Subcutaneous abdominal adipose tissue (tissue), 5 donors: ENCODE data around the gene SGMS1.
A peak's percentile ranks its signal among the peaks of the same experiment; 100 is the strongest.

Experiments used
- H3K27ac ChIP-seq: one replicate; pipeline ENCODE4 v1.7.0; 2013; ENCODE audit warnings: low read depth, mild to moderate bottlenecking, inconsistent platforms, low read length, moderate library complexity
- H3K27me3 ChIP-seq, 5 donors: one replicate each; pipeline ENCODE4 v1.7.0; 2013; ENCODE audit warnings: low read length in 5 of 5, inconsistent platforms in 1 of 5; ENCODE audit not compliant: control insufficient read depth in 5 of 5, insufficient read depth in 4 of 5
- H3K36me3 ChIP-seq, 5 donors: one replicate each; pipeline ENCODE4 v1.7.0; 2013; ENCODE audit warnings: low read length in 5 of 5; ENCODE audit not compliant: control insufficient read depth in 5 of 5, insufficient read depth in 5 of 5
- H3K4me1 ChIP-seq, 5 donors: one replicate each; pipeline ENCODE4 v1.7.0; 2013; ENCODE audit warnings: low read length in 5 of 5, mild to moderate bottlenecking in 3 of 5, moderate library complexity in 1 of 5; ENCODE audit not compliant: control insufficient read depth in 5 of 5, insufficient read depth in 5 of 5
- H3K4me3 ChIP-seq, 5 donors: one replicate each; pipeline ENCODE4 v1.7.0; 2013; ENCODE audit warnings: low read length in 5 of 5, low read depth in 1 of 5
- H3K9ac ChIP-seq, 5 donors: one replicate each; pipeline ENCODE4 v1.7.0; 2013; ENCODE audit warnings: low read length in 5 of 5, mild to moderate bottlenecking in 4 of 5, moderate library complexity in 3 of 5
- H3K9me3 ChIP-seq, 5 donors: one replicate each; pipeline ENCODE4 v1.7.0; 2013; ENCODE audit warnings: low read length in 5 of 5; ENCODE audit not compliant: control insufficient read depth in 5 of 5
- donor health status: healthy.
- donor health status: healthy.
- donor health status: healthy.
- donor health status: healthy.
- donor health status: healthy.

SGMS1 gene

DNA sequence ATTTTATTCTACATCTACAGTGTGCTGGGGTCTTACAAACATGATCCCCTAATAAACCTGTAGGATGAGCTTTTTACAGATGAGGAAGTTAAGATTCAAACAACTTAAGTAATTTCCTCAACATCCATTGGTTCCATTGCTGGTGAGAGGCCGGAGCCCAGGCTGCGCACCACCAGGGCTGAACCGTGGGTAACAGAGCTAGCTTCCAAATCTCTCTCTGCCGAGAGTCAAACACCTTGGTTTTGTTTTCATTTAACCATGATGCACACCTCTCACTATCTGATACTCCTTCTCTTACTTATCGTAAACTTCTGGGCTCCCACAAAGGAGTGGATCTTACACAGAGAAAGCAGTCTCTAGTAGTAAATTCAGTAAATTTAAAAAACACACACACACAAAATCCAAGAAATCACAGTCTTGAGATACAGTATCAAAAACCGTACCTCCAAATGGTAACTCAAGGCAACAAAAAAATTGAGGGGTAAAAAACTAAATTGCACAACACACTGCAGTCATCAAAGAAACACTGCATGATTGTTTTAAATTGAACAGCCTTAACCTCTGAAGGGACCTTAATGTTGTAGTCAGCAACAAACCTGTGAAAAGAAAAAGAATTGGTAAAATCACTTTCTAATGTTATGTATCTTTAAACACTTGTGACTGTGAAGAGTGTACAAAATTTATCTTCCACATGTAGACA, 20.5 kb downstream of the SGMS1 start:
- Histone ChIP-seq H3K9me3 (no peaks in the 10 kb centered on the region), H3K4me3 (no peak overlapping the region), H3K4me1 (peaks cover 11 to 45% (median 32%) of the 10 kb centered on the region in 5 donors), H3K27ac (peak overlapping the region; percentile 32), H3K9ac (no peak overlapping the region), H3K36me3 (no peaks in the 10 kb centered on the region), H3K27me3 (no peaks in the 10 kb centered on the region)

DNA sequence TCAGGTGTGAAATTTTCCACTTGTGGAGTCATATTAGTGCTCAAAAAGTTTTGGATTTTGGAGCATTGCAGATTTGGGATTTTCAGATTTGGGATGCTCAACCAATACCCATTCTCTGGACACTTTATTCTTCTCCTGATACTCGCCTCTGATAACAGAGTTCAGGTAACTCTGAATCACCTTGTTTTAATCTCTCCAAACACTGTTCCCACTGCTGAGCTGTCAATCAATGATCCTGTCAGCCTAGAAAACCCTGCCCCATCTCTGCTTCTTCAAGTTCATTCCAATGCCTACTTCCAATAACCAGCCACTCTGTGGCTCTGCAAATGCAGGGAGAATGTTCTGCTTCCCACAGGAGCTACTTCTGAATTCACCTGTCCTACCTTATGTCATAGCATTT, 21.8 kb downstream of the SGMS1 start:
- H3K4me1 ChIP-seq, result peaks cover 7 to 37% (median 26%) of the 10 kb centered on the region in 5 donors
- no peaks in the 10 kb centered on the region for H3K36me3 ChIP-seq
- H3K27me3 ChIP-seq, result no peaks in the 10 kb centered on the region
- H3K27ac ChIP-seq, result no peak overlapping the region
- no peaks in the 10 kb centered on the region for H3K9me3 ChIP-seq
- H3K9ac ChIP-seq, result no peak overlapping the region
- no peak overlapping the region for H3K4me3 ChIP-seq

DNA sequence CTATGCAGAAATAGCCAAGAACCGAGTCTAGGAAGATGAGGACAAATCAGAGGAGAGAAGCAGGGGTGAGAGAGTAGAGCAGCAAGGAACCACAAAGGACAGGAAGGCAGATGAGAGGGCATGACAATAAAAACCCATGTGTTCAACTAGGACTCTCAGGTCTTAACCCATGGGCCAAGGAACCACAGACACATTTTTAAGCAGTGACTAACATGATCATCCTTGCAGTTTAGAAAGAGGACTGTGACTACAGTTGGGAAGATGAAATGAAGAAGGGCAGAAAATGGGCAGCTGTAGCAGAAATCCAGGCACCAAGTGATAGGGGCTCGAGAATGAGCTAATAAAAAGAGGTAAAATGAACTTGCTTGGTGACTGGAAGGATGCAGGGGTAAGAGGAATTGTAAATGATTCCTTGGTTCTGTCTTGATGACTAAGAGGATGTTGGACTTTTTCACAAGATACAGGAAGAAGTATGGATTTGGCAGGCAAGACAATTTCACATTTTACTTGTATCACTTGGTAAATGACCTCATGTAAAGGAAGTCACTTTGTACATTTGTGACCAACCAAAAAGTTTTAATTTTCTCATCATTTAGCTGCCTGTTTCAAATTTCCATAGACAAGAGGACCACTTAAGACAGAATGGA, 22.8 kb downstream of the SGMS1 start:
- H3K4me1 ChIP-seq, result peaks cover 7 to 37% (median 26%) of the 10 kb centered on the region in 5 donors
- H3K27me3 ChIP-seq, result no peaks in the 10 kb centered on the region
- H3K27ac ChIP-seq, result no peak overlapping the region
- no peaks in the 10 kb centered on the region for H3K9me3 ChIP-seq
- H3K9ac ChIP-seq, result no peak overlapping the region
- H3K4me3 ChIP-seq, result no peak overlapping the region
- no peaks in the 10 kb centered on the region for H3K36me3 ChIP-seq

DNA sequence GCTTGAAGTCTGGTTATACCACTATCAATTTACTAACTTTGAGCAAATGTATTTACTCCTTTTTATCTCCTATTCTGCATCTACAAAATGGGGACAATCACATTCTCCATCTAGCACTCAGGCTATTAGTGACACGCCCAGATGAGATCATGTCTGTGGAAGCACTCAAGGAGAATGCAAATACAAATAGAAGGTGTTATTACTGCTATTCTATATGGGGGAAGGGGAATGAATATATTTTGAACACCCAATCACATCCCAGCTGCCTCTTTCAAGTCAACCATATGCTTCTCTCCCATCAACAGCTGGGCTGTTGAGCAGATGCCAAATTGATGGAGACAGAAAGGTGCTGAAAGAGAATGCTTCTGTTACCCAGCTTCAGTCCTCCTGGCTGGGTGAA, 23.5 kb downstream of the SGMS1 start:
- H3K4me3 ChIP-seq, result no peak overlapping the region
- H3K9ac ChIP-seq, result no peak overlapping the region
- no peaks in the 10 kb centered on the region for H3K9me3 ChIP-seq
- no peaks in the 10 kb centered on the region for H3K27me3 ChIP-seq
- no peak overlapping the region for H3K27ac ChIP-seq
- no peaks in the 10 kb centered on the region for H3K36me3 ChIP-seq
- peaks cover 6 to 31% (median 21%) of the 10 kb centered on the region in 5 donors for H3K4me1 ChIP-seq

DNA sequence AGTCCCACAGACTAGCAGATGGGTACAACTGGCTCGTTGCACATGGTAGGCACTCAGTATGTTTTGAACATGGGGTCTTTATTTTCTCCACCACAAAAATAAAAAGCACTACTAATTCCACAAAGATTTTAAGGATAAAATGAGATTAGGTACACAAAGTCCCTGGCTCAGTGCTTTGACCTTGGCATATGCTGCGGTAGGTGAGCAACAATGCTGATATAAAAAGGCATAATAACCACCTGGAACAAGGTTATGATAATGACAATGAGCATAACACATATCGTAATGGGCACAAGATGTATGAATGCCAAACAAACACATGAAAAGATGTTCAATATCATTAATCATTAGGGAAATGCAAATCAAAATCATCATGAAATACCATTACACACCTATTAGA, 26.9 kb downstream of the SGMS1 start:
- Histone ChIP-seq H3K9me3 (no peaks in the 10 kb centered on the region), H3K36me3 (no peaks in the 10 kb centered on the region), H3K27me3 (no peaks in the 10 kb centered on the region), H3K4me3 (no peak overlapping the region), H3K9ac (no peak overlapping the region), H3K27ac (no peak overlapping the region), H3K4me1 (peaks cover 0 to 12% (median 7%) of the 10 kb centered on the region in 5 donors)

DNA sequence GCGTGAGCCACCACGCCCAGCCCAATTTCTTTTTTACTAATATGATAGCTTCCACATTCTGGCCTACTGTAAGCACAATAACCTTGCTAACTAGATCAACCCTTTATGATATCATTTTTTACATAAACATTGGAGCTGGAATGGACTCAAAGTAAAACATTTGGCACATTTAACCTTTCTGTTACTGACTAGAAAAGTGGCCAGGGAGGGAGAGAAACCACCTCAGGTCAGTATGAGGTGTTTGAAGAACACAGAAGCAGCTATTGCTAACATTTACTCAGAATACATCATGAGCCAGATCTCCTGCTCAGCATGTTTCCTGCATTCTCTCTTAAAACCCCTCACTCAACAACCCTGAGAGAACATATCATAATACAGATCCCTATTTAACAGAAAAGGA, 27.3 kb downstream of the SGMS1 start:
- H3K9me3 ChIP-seq, result no peaks in the 10 kb centered on the region
- no peaks in the 10 kb centered on the region for H3K36me3 ChIP-seq
- H3K27me3 ChIP-seq, result no peaks in the 10 kb centered on the region
- H3K4me1 ChIP-seq, result peaks cover 0 to 12% (median 7%) of the 10 kb centered on the region in 5 donors
- no peak overlapping the region for H3K27ac ChIP-seq
- no peak overlapping the region for H3K4me3 ChIP-seq
- H3K9ac ChIP-seq, result no peak overlapping the region

DNA sequence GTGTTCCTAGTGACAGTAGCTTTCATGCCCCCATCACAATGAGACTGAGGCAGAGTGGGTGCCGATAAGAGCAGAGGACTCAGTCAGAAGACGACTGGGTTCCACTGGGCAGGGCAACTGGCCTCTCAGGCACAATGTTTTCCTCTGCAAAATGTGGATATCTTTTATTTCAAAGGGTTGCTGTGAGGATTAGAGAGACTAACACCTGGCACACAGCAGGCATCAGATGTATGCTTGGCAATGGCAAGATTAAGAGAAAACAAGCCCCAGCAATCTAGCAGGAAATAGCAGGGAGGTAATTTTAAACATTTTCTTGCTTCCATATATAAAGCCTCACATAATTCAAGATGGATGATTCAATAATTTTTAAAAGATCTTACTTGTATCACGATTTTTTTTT, 28.0 kb downstream of the SGMS1 start:
- no peaks in the 10 kb centered on the region for H3K9me3 ChIP-seq
- no peak overlapping the region for H3K27ac ChIP-seq
- no peaks in the 10 kb centered on the region for H3K27me3 ChIP-seq
- H3K4me1 ChIP-seq, result peaks cover 0 to 12% (median 6%) of the 10 kb centered on the region in 5 donors
- H3K36me3 ChIP-seq, result no peaks in the 10 kb centered on the region
- no peak overlapping the region for H3K4me3 ChIP-seq
- H3K9ac ChIP-seq, result no peak overlapping the region

DNA sequence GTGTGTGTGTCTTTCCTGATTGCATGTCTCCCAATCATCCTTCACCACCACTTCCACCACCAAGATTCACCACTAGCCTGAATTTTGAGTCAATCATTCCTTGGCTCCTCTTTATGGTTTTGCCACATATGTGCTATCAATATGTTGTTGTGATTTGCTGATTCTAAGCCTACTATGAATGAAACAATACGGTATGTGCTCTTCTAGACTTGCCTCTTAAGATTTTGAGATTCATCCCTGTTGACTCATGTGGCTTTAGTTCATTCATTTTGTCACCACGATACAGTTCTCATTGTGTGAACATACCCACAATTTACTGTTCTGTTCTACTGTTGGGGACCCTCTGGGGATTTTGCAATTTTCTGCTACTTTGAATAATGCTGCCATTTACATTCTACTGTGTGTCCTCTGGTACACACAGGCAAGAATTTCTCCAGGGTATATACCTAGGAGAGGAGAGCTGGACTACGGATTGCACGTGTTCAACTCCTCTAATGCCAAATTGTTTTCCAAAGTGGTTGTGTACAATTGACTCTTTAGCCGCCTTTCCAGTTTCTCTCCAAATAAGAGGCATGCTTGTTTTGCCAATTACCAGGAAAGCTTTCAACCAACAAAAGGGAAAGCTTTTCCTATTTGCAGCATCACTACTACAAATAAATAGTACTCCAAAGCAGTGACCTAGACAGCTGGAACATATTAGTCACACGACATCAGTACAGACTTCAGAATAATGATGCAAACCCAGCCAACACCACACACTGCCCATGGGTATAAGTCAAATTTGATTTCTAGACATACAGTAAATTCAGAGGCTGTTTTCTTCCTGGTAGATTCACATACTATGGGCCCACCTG, 30.0 kb downstream of the SGMS1 start:
- Histone ChIP-seq H3K27ac (no peak overlapping the region), H3K36me3 (peaks cover 0 to 12% (median 0%) of the 10 kb centered on the region in 5 donors), H3K9ac (no peak overlapping the region), H3K9me3 (no peaks in the 10 kb centered on the region), H3K4me1 (peaks cover 0 to under 1% (median 0%) of the 10 kb centered on the region in 5 donors), H3K4me3 (no peak overlapping the region), H3K27me3 (no peaks in the 10 kb centered on the region)

DNA sequence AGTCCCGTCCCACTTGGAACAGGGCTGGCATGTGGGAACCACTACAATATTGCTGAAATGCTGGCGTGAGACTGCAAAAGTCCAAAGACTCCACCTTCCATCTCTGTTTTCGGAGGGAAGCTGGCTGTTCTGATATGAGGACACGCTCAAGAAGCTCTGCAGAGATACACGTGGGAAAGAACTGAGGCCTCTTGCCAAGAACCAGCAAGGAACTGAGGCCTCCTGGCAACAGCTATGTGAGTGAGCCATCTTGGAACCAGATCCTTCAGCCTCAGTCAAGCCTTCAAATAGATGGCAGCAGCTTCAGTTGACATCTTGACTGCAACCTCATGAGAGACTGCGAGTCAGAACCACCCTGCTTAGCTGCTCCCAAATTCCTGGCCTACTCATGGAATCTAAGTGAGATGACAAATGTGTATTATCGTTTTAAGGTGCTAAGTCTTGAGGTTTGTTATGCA, 30.8 kb downstream of the SGMS1 start:
- no peak overlapping the region for H3K4me3 ChIP-seq
- H3K27me3 ChIP-seq, result no peaks in the 10 kb centered on the region
- H3K4me1 ChIP-seq, result no peaks in the 10 kb centered on the region
- H3K9ac ChIP-seq, result no peak overlapping the region
- H3K36me3 ChIP-seq, result peaks cover 0 to 17% (median 5%) of the 10 kb centered on the region in 5 donors
- no peak overlapping the region for H3K27ac ChIP-seq
- H3K9me3 ChIP-seq, result no peaks in the 10 kb centered on the region

DNA sequence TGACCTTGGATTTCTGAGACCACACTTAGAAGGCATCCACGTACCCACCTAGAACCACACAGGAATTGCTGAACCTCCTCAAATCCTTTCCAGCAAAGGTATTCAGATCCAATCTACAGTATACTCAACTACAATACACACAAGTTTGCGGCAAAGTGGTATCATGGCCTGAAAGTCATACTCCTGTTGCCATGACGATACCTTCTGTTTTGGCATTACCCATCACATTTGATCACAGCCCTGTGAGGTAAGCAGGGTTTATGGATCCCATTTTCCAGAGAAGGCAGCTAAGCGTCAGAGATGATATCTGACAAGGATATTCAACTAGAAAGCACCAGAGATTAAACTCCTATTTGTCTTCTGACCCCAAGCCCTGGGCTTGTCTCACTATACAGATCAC, 32.8 kb downstream of the SGMS1 start:
- H3K9me3 ChIP-seq, result no peaks in the 10 kb centered on the region
- H3K4me3 ChIP-seq, result no peak overlapping the region
- no peak overlapping the region for H3K9ac ChIP-seq
- H3K4me1 ChIP-seq, result no peaks in the 10 kb centered on the region
- peaks cover 0 to 22% (median 8%) of the 10 kb centered on the region in 5 donors for H3K36me3 ChIP-seq
- no peak overlapping the region for H3K27ac ChIP-seq
- no peaks in the 10 kb centered on the region for H3K27me3 ChIP-seq
